Transverse colon (tissue), 4 donors: Measurements from ENCODE around the gene RNASEL.

ENCODE experiments used
- CTCF ChIP-seq, 5 experiments: fragments of 200-600 bp in 3 of 5; fragments of 450-650 bp in 2 of 5; sonication (generic) in 3 of 5; IDR thresholded peaks; 1 replicate in 2 of 5; 2 replicates in 3 of 5; pipeline ENCODE4 v1.5.1; 2016 to 2017; ENCODE audit warnings: antibody characterized with exemption in 5 of 5, inconsistent platforms in 3 of 5, mild to moderate bottlenecking in 2 of 5, moderate library complexity in 1 of 5
- EP300 ChIP-seq: sonication (generic); formaldehyde crosslinking; IDR thresholded peaks from one replicate; pipeline ENCODE4 v1.6.1; 2017; ENCODE audit warnings: antibody characterized with exemption, low read depth
- POLR2A ChIP-seq: fragments of 450-650 bp; IDR thresholded peaks from one replicate; pipeline ENCODE4 v1.6.1; 2016; ENCODE audit warnings: antibody characterized with exemption, mild to moderate bottlenecking, moderate library complexity
- POLR2AphosphoS5 ChIP-seq, 3 donors: sonication (generic); formaldehyde crosslinking; IDR thresholded peaks; one replicate each; pipeline ENCODE4 v1.6.1; 2016; ENCODE audit warnings: antibody characterized with exemption in 3 of 3

DNA sequence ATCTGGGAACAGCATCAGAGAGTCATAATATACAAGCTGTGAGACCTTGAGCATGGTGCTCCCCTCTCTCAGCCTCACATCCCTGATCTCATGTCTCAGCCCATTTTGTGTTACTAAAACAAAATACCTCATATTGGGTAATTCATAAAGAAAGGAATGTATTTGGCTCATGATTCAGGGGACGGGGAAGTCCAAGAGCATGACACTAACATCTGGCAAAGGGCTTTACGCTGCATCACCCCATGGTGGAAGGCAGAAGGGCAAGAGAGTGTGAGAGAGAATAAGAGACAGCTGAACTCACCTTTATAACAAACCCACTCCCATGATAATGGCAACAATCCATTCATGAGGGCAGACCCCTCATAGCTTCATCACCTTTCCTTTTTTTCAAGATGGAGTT, 36.5 kb downstream of the RNASEL start:
- TF ChIP-seq CTCF (IDR thresholded peaks at IDR 0.05) (no peak), POLR2A (no peak), EP300 (no peak), POLR2AphosphoS5 (IDR thresholded peaks at IDR 0.05) (no peak)
